Fibroblast of lung (primary cell): ENCODE measurements around the gene CDKAL1. TPM values are rescaled to one million over a fixed set of nuclear protein-coding genes. Genes with fewer than 3 reads are reported as not detected.

Source experiments
- DNase-seq, 2 donors: peaks; one replicate each; pipeline versions ENCODE4 v3.0.0 to v3.0.0-alpha.2; 2010; ENCODE audit warnings: low read depth in 2 of 2
- H2AFZ ChIP-seq: 2 replicates; pipeline ENCODE4 v1.5.1; 2012; ENCODE audit warnings: low read length, control low read depth, inconsistent platforms
- H3K27ac ChIP-seq: 2 replicates; pipeline ENCODE4 v1.5.1; 2011; ENCODE audit warnings: low read length, control low read depth; ENCODE audit not compliant: insufficient read depth
- H3K27me3 ChIP-seq: 2 replicates; pipeline ENCODE4 v1.5.1; 2011; ENCODE audit warnings: mild to moderate bottlenecking, low read length; ENCODE audit not compliant: control insufficient read depth, insufficient read depth
- H3K36me3 ChIP-seq: 2 replicates; pipeline ENCODE4 v1.5.1; 2011; ENCODE audit warnings: low read length; ENCODE audit not compliant: control insufficient read depth, insufficient read depth
- H3K4me1 ChIP-seq: 2 replicates; pipeline ENCODE4 v1.5.1; 2011; ENCODE audit warnings: low read length; ENCODE audit not compliant: control insufficient read depth, insufficient read depth; ENCODE audit errors: extremely low read depth
- H3K4me2 ChIP-seq: 2 replicates; pipeline ENCODE4 v1.5.1; 2011; ENCODE audit warnings: low read length, control low read depth; ENCODE audit not compliant: insufficient read depth; ENCODE audit errors: extremely low read depth
- H3K4me3 ChIP-seq, 4 experiments: fragments of 200-600 bp in 1 of 4; sonication (generic) in 1 of 4; replicated peaks in 1 of 4; 2 replicates each; pipeline ENCODE4 v1.5.1; 2011 to 2016; ENCODE audit warnings: low read length in 4 of 4, low read depth in 3 of 4, mild to moderate bottlenecking in 3 of 4, control low read depth in 2 of 4, inconsistent platforms in 1 of 4, mixed read lengths in 1 of 4; ENCODE audit not compliant: insufficient read depth in 1 of 4; ENCODE audit errors: control extremely low read depth in 1 of 4
- H3K79me2 ChIP-seq: 2 replicates; pipeline ENCODE4 v1.5.1; 2012; ENCODE audit warnings: mild to moderate bottlenecking, low read length, inconsistent platforms; ENCODE audit not compliant: control insufficient read depth, insufficient read depth
- H3K9ac ChIP-seq: 2 replicates; pipeline ENCODE4 v1.5.1; 2011; ENCODE audit warnings: mild to moderate bottlenecking, low read length, control low read depth; ENCODE audit not compliant: insufficient read depth
- H3K9me3 ChIP-seq: 2 replicates; pipeline ENCODE4 v1.5.1; 2012; ENCODE audit warnings: low read depth, low read length; ENCODE audit not compliant: control insufficient read depth, insufficient read depth
- H4K20me1 ChIP-seq: 2 replicates; pipeline ENCODE4 v1.5.1; 2011; ENCODE audit warnings: low read length; ENCODE audit not compliant: control insufficient read depth, insufficient read depth; ENCODE audit errors: extremely low read depth
- CTCF ChIP-seq, 2 donors: IDR thresholded peaks in 1 of 2; conservative IDR thresholded peaks in 1 of 2; 1 replicate in 1 of 2; 2 replicates in 1 of 2; pipeline ENCODE4 v1.5.1; 2011 to 2012; ENCODE audit warnings: low read length in 2 of 2, control low read depth in 1 of 2, inconsistent platforms in 1 of 2, low read depth in 1 of 2, mild to moderate bottlenecking in 1 of 2
- EZH2 ChIP-seq: IDR thresholded peaks from 2 replicates; pipeline ENCODE4 v1.5.1; 2012; ENCODE audit warnings: low read length, control low read depth, mild to moderate bottlenecking; ENCODE audit errors: missing control alignments
- polyA plus RNA-seq, 2 donors: library from polyadenylated mRNA; depleted of rRNA in 1 of 2; stranded (reverse) in 1 of 2; unstranded in 1 of 2; fragments of >200 nt; gene quantifications; 2 replicates each; pipeline ENCODE4 v1.2.1, GENCODE V29; 2011 to 2012; ENCODE audit warnings: missing spikeins in 1 of 2
- total RNA-seq: library from RNA; depleted of rRNA; stranded (reverse); fragments of >200 nt; gene quantifications from 2 replicates; pipeline ENCODE4 v1.2.1, GENCODE V29; 2014

CDKAL1 gene
- total and polyA plus RNA-seq, 2 donors (not counting 1 experiment from before 2014, with no cell fraction given) = 7.4 to 15.0 TPM

GRCh38 chr6:21173031-21173430 is 638.8 kb downstream of the CDKAL1 start:
- Histone ChIP-seq H2AFZ (no peak overlapping the region), H3K36me3 (no peaks in the 10 kb centered on the region), H3K4me2 (no peak overlapping the region), H3K79me2 (no peaks in the 10 kb centered on the region), H4K20me1 (no peaks in the 10 kb centered on the region), H3K4me1 (no peaks in the 10 kb centered on the region), H3K27ac (no peak overlapping the region), H3K9ac (no peak overlapping the region), H3K9me3 (no peaks in the 10 kb centered on the region), H3K4me3 (no peak overlapping the region), H3K27me3 (no peaks in the 10 kb centered on the region)
- TF ChIP-seq CTCF (conservative IDR thresholded peaks at IDR 0.05 in 1 of 2, IDR thresholded peaks at IDR 0.05 in 1 of 2; ENCODE audit: low read depth in 1 of 2, low read length in 2 of 2) (no peak), EZH2 (no peak)
- DNase-seq = no peak

GRCh38 chr6:21173678-21174077 is 639.4 kb downstream of the CDKAL1 start:
- H3K27ac ChIP-seq = no peak overlapping the region
- H3K4me3 ChIP-seq = no peak overlapping the region
- no peak for TF ChIP-seq CTCF (conservative IDR thresholded peaks at IDR 0.05 in 1 of 2, IDR thresholded peaks at IDR 0.05 in 1 of 2; ENCODE audit: low read depth in 1 of 2, low read length in 2 of 2)
- TF ChIP-seq EZH2 = no peak
- DNase-seq = no peak
- H3K79me2 ChIP-seq = no peaks in the 10 kb centered on the region
- H2AFZ ChIP-seq = no peak overlapping the region
- H3K27me3 ChIP-seq = no peaks in the 10 kb centered on the region
- H3K9me3 ChIP-seq = no peaks in the 10 kb centered on the region
- H4K20me1 ChIP-seq = no peaks in the 10 kb centered on the region
- no peak overlapping the region for H3K9ac ChIP-seq
- H3K36me3 ChIP-seq = no peaks in the 10 kb centered on the region
- no peak overlapping the region for H3K4me2 ChIP-seq
- H3K4me1 ChIP-seq = no peaks in the 10 kb centered on the region

- Histone ChIP-seq H2AFZ (no peak overlapping the region), H3K36me3 (no peaks in the 10 kb centered on the region), H3K27ac (no peak overlapping the region), H3K9me3 (no peaks in the 10 kb centered on the region), H3K9ac (no peak overlapping the region), H4K20me1 (no peaks in the 10 kb centered on the region), H3K4me2 (no peak overlapping the region), H3K27me3 (no peaks in the 10 kb centered on the region), H3K79me2 (no peaks in the 10 kb centered on the region), H3K4me1 (no peaks in the 10 kb centered on the region), H3K4me3 (no peak overlapping the region)
- no peak for TF ChIP-seq EZH2
- TF ChIP-seq CTCF (conservative IDR thresholded peaks at IDR 0.05 in 1 of 2, IDR thresholded peaks at IDR 0.05 in 1 of 2; ENCODE audit: low read depth in 1 of 2, low read length in 2 of 2) = no peak
- peak in 1 of 2 donors; percentile 23 for DNase-seq
These were observed 641.9 kb downstream of the CDKAL1 start for GRCh38 chr6:21176197-21176596.
